GM12878 (cell line): ENCODE data around the gene CLDN19. TPM values are rescaled to one million over a fixed set of nuclear protein-coding genes. Genes with fewer than 3 reads are reported as not detected.

Experiments
- ATAC-seq: fragments of 200-7000 bp; cut with Tn5 transposase; 3 replicates; pipeline ENCODE4 v1.9.1; 2020; ENCODE audit warnings: mild to moderate bottlenecking, moderate library complexity
- BruUV-seq: library from RNA; stranded (reverse); fragments of 400-500 nt; replicated peaks from 2 replicates; lab custom pipeline; 2021; lab: Mats Ljungman, UMichigan
- CTCF ChIA-PET: fragments of 300-600 bp; sonication (Branson Sonifier 250); formaldehyde crosslinking; extraction: SDS; loops from one replicate; lab custom pipeline; 2021; ENCODE audit warnings: inconsistent platforms; lab: Yijun Ruan, JAX
- POLR2A ChIA-PET: fragments of 350-600 bp; formaldehyde crosslinking; extraction: SDS; loops from one replicate; lab custom pipeline; 2021; ENCODE audit warnings: inconsistent platforms; lab: Charles Lee
- RAD21 ChIA-PET: fragments of 300-600 bp; sonication (Branson Sonifier 250); formaldehyde crosslinking; loops from one replicate; lab custom pipeline; 2023; ENCODE audit warnings: antibody characterized with exemption; ENCODE audit not compliant: unreplicated experiment; lab: Charles Lee
- SMC1A ChIA-PET: fragments of 300-600 bp; sonication (Branson Sonifier 250); formaldehyde crosslinking; loops from one replicate; lab custom pipeline; 2023; ENCODE audit not compliant: unreplicated experiment, uncharacterized antibody; lab: Charles Lee
- DNase-seq: peaks from one replicate; pipeline ENCODE4 v3.0.0-alpha.2; 2011; ENCODE audit warnings: low read depth, low spot score
- FAIRE-seq: peaks from 3 replicates; lab custom pipeline; 2011; peaks lifted over from hg19 to GRCh38; lab: Jason Lieb, UNC
- H2AFZ ChIP-seq: 2 replicates; pipeline ENCODE4 v1.6.0; 2011; ENCODE audit warnings: low read depth, low read length, control low read depth; ENCODE audit not compliant: control insufficient read depth
- H3K27ac ChIP-seq: 2 replicates; pipeline ENCODE4 v1.5.1; 2011; ENCODE audit warnings: control low read depth; ENCODE audit not compliant: control insufficient read depth, insufficient read depth
- H3K27me3 ChIP-seq, 2 experiments: replicated peaks in 1 of 2; 2 replicates each; pipeline versions ENCODE4 v1.6.0 to v1.6.1; 2011; ENCODE audit warnings: low read length in 1 of 2; ENCODE audit not compliant: control insufficient read depth in 2 of 2, insufficient read depth in 2 of 2
- H3K36me3 ChIP-seq, 2 experiments: 2 replicates each; pipeline ENCODE4 v1.5.1; 2011; ENCODE audit warnings: low read length in 1 of 2; ENCODE audit not compliant: control insufficient read depth in 2 of 2, insufficient read depth in 2 of 2
- H3K4me1 ChIP-seq: 2 replicates; pipeline ENCODE4 v1.6.1; 2011; ENCODE audit warnings: mild to moderate bottlenecking, low read length, moderate library complexity, mixed read lengths; ENCODE audit not compliant: control insufficient read depth, insufficient read depth
- H3K4me2 ChIP-seq: 2 replicates; pipeline ENCODE4 v1.6.0; 2011; ENCODE audit warnings: control low read depth; ENCODE audit not compliant: control insufficient read depth, insufficient read depth
- H3K4me3 ChIP-seq: fragments of 200-600 bp; sonication (generic); 2 replicates; pipeline ENCODE4 v1.5.1; 2016
- H3K79me2 ChIP-seq: 2 replicates; pipeline ENCODE4 v1.6.0; 2011; ENCODE audit warnings: low read length; ENCODE audit not compliant: control insufficient read depth, insufficient read depth
- H3K9ac ChIP-seq: 2 replicates; pipeline ENCODE4 v1.8.0; 2011; ENCODE audit warnings: low read length, control low read depth, mixed read lengths; ENCODE audit not compliant: control insufficient read depth, insufficient read depth
- H3K9me3 ChIP-seq: replicated peaks from 3 replicates; pipeline ENCODE4 v1.5.1; 2011; ENCODE audit warnings: mild to moderate bottlenecking, low read length; ENCODE audit not compliant: control insufficient read depth, insufficient read depth
- H4K20me1 ChIP-seq: 2 replicates; pipeline ENCODE4 v1.6.0; 2011; ENCODE audit not compliant: control insufficient read depth, insufficient read depth
- BCL3 ChIP-seq: IDR thresholded peaks from 2 replicates; pipeline ENCODE4 v1.6.1; 2011; ENCODE audit warnings: borderline replicate concordance, low read depth, mild to moderate bottlenecking, moderate library complexity, low read length; ENCODE audit not compliant: insufficient read depth, poor library complexity, severe bottlenecking
- CBX3 ChIP-seq: fragments of 200-600 bp; sonication (generic); IDR thresholded peaks from 2 replicates; pipeline ENCODE4 v1.6.1; 2016; ENCODE audit warnings: low read depth, borderline replicate concordance
- CHD4 ChIP-seq: fragments of 200-600 bp; sonication (generic); IDR thresholded peaks from 2 replicates; pipeline ENCODE4 v1.6.1; 2016; ENCODE audit warnings: mild to moderate bottlenecking
- CREB1 ChIP-seq: IDR thresholded peaks from 2 replicates; pipeline ENCODE4 v1.6.1; 2012; ENCODE audit warnings: low read depth, mild to moderate bottlenecking, inconsistent platforms
- EED ChIP-seq: sonication (generic); IDR thresholded peaks from 2 replicates; pipeline ENCODE4 v1.6.1; 2016; ENCODE audit warnings: antibody characterized with exemption, low read depth
- HDAC6 ChIP-seq: fragments of 200-600 bp; sonication (generic); IDR thresholded peaks from one replicate; pipeline ENCODE4 v1.8.0; 2017; ENCODE audit warnings: antibody characterized with exemption; ENCODE audit not compliant: unreplicated experiment
- IKZF1 ChIP-seq: fragments of 450-650 bp; conservative IDR thresholded peaks from 2 replicates; pipeline ENCODE4 v1.6.1; 2017; ENCODE audit warnings: antibody characterized with exemption, mild to moderate bottlenecking
- KAT2A ChIP-seq: conservative IDR thresholded peaks from 2 replicates; pipeline ENCODE4 v1.6.1; 2011; ENCODE audit warnings: low read depth, low read length; ENCODE audit not compliant: control insufficient read depth
- RBBP5 ChIP-seq: fragments of 200-600 bp; sonication (generic); conservative IDR thresholded peaks from 2 replicates; pipeline ENCODE4 v1.6.1; 2016
- RCOR1 ChIP-seq: conservative IDR thresholded peaks from 2 replicates; pipeline ENCODE4 v1.6.1; 2012; ENCODE audit warnings: low read depth, low read length, improper control_type of control experiment
- RUNX3 ChIP-seq: IDR thresholded peaks from 2 replicates; pipeline ENCODE4 v1.6.1; 2012; ENCODE audit warnings: low read length, inconsistent platforms
- SREBF2 ChIP-seq: IDR thresholded peaks from 2 replicates; pipeline ENCODE4 v1.6.1; 2012; ENCODE audit warnings: mild to moderate bottlenecking, low read length
- SRF ChIP-seq, 2 experiments: IDR thresholded peaks; 2 replicates each; pipeline ENCODE4 v1.6.1; 2011; ENCODE audit warnings: low read depth in 2 of 2, low read length in 2 of 2, mild to moderate bottlenecking in 1 of 2, moderate library complexity in 1 of 2
- WGBS: methylation state at CpG from one replicate; pipeline ENCODE4 v1.1.6; 2016; ENCODE audit warnings: low lambda C conversion rate; ENCODE audit not compliant: insufficient replicate concordance, insufficient coverage; ENCODE audit errors: missing lambda C conversion rate; 5-methylcytosine and 5-hydroxymethylcytosine counted together
- in situ Hi-C: fragments of 300-500 bp; cut with MboI; formaldehyde crosslinking; loops from 9 replicates; pipeline ENCODE4 v1.14.3; 2018; ENCODE audit warnings: mixed read lengths
- intact Hi-C: fragments of 100-400 bp; cut with micrococcal nuclease; formaldehyde crosslinking; loops from one replicate; pipeline ENCODE4 v1.14.2; 2022; ENCODE audit not compliant: unreplicated experiment
- polyA plus RNA-seq, 11 experiments: library from polyadenylated mRNA; depleted of rRNA in 4 of 11; unstranded in 6 of 11; stranded (reverse) in 5 of 11; fragments of >200 nt; fragmentation: Nextera tagmentation in 4 of 11; fragmentation: Illumina TruSeq in 1 of 11; extraction: Ambion mirVana in 4 of 11; extraction: Trizol in 1 of 11; gene quantifications; 1 replicate in 1 of 11; 2 replicates in 10 of 11; pipeline versions ENCODE4 v1.2.1 to v1.2.3, GENCODE V29; 2011 to 2016; ENCODE audit warnings: inconsistent platforms in 2 of 11, missing spikeins in 2 of 11, low read depth in 1 of 11
- total RNA-seq, 4 experiments: library from RNA; depleted of rRNA in 3 of 4; stranded (reverse); fragments of >200 nt in 3 of 4; fragmentation: Illumina TruSeq in 1 of 4; extraction: Trizol in 1 of 4; gene quantifications; 2 replicates each; pipeline versions ENCODE4 v1.2.1 to v1.2.3, GENCODE V29; 2013 to 2021

CLDN19 gene
- total and polyA plus RNA-seq, 10 of the 15 experiments (the other 5 are each of a cell fraction or from before 2014, with no cell fraction given) = not detected

GRCh38 chr1:42788021-42788420 is 48.0 kb upstream of the CLDN19 start:
- WGBS = 89% methylated on average over 1 of the region's 1 CpG
- Histone ChIP-seq H3K4me3 (no peak overlapping the region), H3K36me3 (no peaks in the 10 kb centered on the region), H3K9ac (no peak overlapping the region), H3K79me2 (no peaks in the 10 kb centered on the region), H3K4me1 (peaks cover 3% of the 10 kb centered on the region; the same call in 1 of the 2 replicates), H2AFZ (no peak overlapping the region), H4K20me1 (no peaks in the 10 kb centered on the region; the same call in 1 of the 2 replicates), H3K27ac (no peak overlapping the region), H3K4me2 (no peak overlapping the region), H3K9me3 (no peaks in the 10 kb centered on the region), H3K27me3 (no peaks in the 10 kb centered on the region)
- in situ Hi-C loops = no loop called here
- CTCF ChIA-PET = interaction anchor here (1.7 kb wide), 1 partner anchor 10 kb away, joined by 4 read pairs; no protein-coding TSS in a partner anchor
- SMC1A ChIA-PET = no interaction called here
- ATAC-seq (no peak), FAIRE-seq (no peak), DNase-seq (no peak)
- intact Hi-C loops = no loop called here
- POLR2A ChIA-PET = interaction anchor here (0.5 to 0.6 kb wide), 2 partner anchors 9 to 22 kb away, joined by 4 to 12 read pairs; no protein-coding TSS in a partner anchor
- no TSS peak for BruUV-seq
- RAD21 ChIA-PET = interaction anchor here (0.5 to 0.6 kb wide), 2 partner anchors 43 to 1309 kb away, joined by 3 read pairs; no protein-coding TSS in a partner anchor
- no peak for TF ChIP-seq BCL3
- no peak for TF ChIP-seq CREB1
- no peak for TF ChIP-seq CBX3
- TF ChIP-seq IKZF1 = no peak
- no peak for TF ChIP-seq KAT2A
- TF ChIP-seq RUNX3 = no peak
- no peak for TF ChIP-seq EED
- TF ChIP-seq CHD4 = no peak
- TF ChIP-seq RCOR1 = no peak
- no peak for TF ChIP-seq SRF (IDR thresholded peaks at IDR 0.05; ENCODE audit: low read depth in 2 of 2, low read length in 2 of 2)
- TF ChIP-seq RBBP5 = no peak
- no peak for TF ChIP-seq SREBF2
- TF ChIP-seq HDAC6 = no peak
